GM21825 (cell line): ENCODE measurements around the gene MPZL3.

Experiments
- ATAC-seq: cut with Tn5 transposase; IDR thresholded peaks from one replicate; pipeline ENCODE4 v1.9.1; 2021; ENCODE audit warnings: mild to moderate bottlenecking, moderate library complexity; ENCODE audit not compliant: unreplicated experiment

The MPZL3 gene

DNA sequence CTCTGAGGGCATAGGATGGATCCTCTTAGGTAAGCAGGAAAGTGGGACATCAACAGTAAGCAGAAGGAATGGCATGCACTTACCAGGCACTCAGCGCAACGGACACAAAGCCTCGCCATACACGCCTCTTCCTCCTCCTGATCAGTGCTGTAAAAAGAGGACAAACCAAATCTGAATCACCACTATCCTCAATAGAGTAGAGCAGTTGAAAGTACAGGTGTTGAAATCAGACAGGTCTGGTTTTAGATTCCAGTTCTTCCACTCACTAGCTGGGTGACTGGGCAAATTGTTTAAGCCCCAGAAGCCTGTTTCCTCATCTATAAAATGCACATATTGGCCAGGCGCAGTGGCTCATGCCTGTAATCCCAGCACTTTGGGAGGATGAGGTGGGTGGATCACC, 18.8 kb downstream of the MPZL3 start:
- no peak for ATAC-seq

DNA sequence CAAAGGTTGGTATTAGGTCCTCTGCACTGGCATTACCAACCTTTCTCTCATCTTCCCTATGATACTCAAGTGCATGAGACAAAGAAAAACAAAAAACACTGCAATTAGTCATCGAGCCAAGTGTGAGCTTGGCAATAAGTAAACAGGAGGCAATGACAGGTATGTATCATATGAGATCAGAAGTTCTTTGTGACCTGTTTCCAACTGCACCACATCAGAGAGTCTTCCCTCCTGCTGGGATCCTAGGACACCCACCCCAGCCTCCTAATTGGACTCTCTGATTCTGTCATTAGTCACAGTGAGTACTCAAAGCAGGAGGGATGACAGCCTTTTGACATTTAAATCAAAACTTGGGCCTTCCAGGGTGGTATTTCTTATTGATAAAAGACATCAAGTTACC, 19.5 kb downstream of the MPZL3 start:
- no peak for ATAC-seq

DNA sequence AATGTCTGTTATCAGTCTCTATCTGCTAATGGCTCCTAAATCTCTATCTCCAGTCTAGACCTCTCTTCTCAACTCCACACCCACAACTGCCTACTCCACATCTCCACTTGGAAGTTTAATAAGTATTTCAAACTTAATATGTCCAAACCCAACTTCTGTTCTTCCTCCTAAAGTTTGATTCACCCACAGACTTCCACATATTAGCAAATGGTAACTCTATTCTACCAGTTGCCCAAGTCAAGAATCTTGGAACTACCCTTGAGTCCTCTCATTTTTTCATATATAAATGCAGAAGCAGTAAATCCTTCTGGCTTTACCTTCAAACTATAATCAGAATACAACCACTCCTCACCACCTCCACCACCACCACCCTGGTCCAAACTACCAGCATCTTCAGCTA, 20.7 kb downstream of the MPZL3 start:
- no peak for ATAC-seq

DNA sequence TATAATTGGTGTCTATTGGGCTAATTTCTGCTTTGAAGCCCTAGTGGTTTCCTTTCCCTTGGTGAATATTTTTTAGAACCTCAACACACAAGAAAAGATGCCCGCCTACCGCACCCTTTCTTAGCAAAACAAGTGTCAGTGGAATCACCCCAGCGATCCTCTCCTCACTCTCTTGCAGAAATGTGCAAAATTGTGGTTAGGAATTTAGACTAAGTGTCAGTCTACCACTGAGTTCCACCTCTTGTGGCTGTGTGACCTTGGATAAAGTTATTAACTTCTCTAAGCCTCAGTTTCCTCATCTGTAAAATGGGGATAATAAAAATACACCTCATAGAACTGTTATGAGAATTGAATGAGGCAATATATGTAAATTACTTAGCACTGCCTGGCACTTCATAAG, 22.1 kb downstream of the MPZL3 start:
- ATAC-seq: no peak

DNA sequence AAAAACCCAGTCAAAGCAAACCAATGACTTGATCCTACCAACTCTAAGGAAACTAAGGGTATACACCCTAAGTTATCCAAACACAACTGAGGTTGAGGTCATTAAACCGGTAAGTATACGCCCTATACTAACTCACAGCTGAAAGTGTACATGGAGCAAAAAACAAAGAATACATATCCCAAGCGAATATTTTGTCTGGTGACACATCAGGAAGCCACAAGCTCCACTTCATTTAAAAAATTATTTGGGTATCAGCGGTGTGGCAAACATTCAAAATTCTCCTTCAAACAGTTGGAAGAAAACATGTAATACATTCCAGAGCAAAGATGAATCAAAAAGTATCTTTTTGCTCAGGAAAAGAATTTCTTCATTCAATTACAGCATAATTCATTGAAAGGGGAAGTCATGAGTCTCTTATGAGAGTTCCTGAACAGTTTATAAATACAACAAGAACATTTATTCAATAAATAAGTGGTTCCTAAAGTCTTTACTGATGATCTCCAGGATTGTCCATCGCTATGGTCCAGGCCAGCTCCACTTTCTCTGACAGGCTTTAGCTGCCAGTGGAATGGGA, 22.8 kb downstream of the MPZL3 start:
- no peak for ATAC-seq

DNA sequence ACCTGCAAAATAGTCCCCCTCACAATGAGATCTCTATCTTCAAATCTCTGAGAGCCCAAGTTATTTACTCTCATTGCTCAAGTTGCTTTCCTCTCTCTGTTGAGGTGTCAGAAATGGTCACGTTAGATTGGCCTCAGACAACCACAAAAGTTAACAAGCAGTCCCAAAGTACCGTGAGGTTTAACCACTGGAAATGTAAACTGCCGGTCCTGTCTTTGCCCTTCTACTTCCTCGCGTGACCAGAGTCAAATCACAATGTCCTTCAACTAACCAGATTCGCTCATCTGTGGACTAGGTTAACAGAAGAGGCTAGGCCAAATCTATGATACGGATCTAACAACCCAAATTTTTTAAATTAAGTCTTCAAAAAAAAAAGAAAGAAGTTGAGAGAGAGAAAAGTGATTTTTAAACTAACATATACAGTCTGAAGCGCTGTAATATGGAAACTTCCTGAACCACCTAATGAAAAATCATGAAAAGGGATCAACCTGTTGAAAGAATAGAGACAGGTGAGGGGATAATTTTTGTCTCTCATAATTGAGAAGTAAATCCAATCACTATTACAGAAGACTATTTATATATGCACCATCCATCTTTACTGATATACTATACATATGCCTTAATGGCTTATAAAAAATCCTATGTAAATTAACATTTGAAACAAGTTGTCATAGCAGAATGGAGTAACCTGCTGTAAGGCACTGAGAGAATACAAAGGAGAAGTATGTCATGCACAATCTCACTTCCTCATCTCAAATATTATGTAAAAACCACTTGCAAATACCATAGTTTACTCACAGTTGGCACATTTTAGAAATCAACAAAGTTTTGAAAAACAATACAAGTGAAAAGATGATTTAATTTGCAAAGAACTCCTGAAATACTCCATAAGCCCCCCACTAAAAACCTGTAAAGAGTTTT, 24.0 kb downstream of the MPZL3 start:
- ATAC-seq: peak; percentile 61

DNA sequence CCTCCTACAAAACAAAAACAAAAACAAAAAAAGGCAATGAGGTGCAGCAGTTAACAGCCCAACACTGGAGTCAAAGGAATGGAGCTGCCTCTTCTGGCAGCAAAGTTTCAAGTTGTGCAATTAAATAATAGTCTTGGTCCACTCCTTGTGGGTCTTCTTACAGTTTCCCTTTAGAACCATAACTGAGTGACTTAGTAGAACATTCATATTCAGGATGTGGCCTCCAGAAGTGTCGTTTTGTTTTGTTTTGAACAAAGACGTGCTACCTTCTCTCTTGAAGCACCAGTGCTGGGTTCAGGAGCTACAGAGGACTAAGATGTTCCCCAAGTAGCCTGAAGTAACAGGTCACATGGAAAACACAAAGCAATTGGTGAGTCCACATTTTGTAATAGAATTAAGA, 25.4 kb downstream of the MPZL3 start:
- ATAC-seq: no peak

DNA sequence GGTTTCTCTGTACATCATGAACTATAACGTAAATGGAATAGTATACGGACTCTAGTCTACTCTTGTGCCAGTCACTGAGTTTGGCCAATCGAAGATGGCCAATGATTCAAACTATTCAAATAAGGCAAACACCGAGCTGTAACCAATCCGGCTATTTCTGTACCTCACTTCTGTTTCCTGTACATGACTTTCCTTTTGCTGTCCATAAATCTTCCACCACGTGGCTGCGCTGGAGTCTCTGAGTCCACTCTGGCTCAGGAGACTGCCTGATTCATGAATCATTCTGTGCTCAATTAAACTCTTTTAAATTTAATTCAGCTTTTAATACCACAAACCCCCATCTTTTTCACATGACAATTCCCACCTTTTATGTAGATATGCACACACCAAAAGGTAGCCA, 25.9 kb downstream of the MPZL3 start:
- no peak for ATAC-seq

DNA sequence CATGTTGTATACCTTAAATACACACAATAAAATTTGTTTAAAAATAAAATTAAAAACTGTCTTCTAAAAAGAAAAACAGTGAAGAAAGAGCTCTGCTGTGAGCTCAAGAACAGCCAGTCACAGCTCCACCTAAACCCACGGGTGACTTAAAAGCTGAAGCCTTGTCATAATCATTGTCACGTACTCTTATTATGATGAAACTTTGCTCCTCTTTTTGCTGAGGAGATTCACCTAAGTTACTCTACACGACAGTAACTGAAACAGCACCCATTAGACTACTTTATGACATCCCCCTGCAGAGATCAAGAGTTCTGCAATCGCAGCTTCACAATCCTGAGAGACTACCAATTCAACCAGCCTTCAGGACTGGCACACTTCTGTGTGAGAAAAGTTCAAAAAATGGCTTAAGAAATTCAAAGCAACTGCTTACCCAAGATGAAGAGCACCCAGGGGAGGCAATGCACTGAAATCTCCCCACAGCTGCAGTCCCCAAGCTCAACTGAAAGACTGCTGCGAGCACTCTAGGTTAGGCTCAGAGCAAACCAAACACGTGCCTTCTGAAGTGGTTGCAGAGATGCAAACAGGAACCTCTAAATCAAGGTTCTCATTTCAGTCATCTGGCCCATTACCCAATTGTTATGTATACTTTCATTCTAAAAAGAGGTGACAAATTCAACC, 27.5 kb downstream of the MPZL3 start, which contains the start of gene JAML:
Gene JAML, minus strand, starts transcription at position 501 of the 678 bp plus-strand sequence. CDS start 10,145 bp downstream, outside the sequence.
- ATAC-seq: no peak

DNA sequence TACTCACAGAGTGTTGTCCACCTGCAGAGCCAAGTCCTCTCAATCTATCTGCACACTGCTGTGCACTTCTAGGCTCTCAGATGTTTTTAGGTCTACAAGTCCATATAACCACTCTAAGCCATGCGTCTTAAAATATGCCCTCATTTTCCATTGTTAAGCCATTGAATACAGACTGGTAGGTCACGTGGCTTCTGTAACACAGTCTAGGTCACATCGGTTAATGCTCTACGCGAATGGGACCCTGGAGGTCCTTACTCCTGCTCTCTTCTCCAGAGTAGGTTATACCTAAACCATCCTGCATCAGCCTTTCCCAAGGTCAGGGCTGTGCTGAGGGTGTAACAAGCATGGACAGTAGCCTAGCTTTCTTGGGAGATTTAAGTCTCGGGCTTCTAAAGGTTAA, 28.2 kb downstream of the MPZL3 start:
- no peak for ATAC-seq

DNA sequence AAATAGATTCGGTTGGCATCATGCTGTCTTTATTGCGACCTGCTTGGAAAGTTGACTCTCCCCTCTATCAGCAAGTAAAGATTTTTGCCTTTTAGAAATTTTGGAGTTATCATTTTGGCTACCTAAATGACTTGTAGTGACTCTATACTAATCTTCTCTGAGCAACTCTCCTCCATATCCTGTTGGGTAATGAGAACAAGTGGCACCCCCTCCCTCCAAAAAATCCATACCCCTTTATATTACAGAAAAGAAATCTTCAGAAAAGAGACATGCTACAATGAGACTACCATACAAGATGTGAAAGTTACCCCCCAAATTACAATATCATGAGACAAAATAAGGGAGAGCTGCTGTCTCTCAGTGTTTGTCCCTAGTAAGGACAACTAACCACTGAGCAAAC, 28.6 kb downstream of the MPZL3 start:
- ATAC-seq: no peak

DNA sequence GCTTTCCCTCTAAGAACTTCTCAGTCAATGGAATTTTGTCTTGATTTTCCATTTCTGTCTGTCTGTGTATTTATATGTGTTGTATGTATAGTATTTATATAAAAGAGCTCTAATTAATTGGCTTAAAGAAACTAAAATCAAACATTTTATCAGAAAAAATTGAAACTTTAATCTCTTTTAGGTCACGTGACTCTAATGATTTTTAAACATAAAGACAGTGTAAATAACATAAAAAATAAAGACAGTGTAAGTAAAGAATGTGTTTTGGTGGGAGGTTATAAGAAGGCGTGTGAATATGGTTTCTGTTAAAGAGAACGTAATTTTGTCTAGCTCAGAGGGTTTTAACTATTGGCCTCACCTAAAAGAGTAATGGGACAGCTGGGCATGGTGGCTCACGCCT, 29.7 kb downstream of the MPZL3 start:
- ATAC-seq: no peak

DNA sequence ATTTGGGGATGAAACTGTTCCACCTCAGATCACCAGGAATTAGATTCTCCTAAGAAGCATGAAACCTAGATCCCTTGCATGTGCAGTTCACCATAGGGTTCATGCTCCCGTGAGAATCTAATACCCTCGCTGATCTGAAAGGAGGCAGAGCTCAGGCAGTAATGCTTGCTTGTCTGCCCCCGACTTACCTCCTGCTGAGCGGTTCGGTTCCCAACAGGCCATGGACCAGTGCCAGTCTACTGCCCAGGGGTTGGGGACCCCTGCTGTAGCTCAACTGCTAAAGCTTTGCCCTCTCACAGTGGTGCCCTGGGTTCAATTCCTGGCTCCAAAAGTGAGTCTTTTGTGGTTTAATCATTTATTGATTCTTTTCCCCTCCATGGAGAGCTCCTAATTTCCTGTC, 30.7 kb downstream of the MPZL3 start:
- no peak for ATAC-seq

DNA sequence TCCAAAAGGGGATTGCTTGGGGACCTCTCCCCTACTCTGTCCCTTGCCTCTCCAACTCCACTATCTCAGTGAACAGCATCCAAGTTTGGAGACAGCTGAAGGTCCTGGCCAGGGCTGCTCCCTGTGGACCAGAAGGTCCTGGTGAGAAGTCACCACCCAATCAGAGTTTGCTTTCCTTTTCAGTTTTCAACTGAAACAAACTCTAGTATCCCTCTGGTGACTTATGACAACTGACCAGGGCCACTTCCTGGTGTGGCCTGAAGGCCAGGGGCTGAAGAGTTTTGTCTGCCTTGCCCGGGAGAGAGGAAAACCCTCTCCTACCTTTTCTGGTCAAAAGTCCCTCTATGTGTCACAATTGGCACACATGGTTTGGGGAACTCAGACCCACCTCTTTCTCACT, 32.4 kb downstream of the MPZL3 start:
- no peak for ATAC-seq

DNA sequence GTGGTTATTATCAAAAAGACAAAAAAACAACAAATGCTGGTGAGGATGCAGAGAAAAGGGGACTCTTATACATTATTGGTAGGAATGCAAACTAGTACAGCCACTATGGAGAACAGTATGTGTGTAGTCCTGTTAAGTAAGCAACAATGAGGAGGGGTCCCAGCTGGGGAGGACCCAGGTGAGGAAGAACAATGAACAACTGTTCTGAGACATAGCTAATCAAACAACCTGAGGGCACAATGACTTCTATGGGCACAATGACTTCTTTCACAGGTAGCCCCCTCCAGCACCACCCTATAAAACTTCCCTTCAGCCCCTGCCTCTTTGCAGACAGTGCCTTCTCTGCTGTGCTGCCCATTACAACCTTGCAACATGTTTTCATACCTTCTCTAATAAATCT, 32.9 kb downstream of the MPZL3 start:
- no peak for ATAC-seq

DNA sequence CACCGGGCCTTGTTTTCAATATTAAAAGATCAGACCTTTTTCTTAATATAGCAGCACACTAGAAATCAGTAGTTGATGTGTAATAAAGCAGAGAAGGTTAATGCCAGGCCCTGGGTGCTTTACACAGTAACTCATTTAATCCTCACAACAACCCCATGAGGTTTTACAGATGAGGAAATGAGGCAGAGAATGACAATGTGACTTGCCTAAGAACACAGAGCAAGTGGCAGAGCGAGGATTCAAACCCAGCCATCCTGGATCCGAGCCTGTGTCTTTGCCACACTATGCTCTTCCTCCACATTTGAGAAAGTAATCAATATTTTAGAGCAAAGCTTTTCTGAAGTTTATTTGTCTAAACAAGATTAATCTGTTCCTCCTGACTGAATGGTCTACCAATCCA, 34.6 kb downstream of the MPZL3 start:
- ATAC-seq: no peak

DNA sequence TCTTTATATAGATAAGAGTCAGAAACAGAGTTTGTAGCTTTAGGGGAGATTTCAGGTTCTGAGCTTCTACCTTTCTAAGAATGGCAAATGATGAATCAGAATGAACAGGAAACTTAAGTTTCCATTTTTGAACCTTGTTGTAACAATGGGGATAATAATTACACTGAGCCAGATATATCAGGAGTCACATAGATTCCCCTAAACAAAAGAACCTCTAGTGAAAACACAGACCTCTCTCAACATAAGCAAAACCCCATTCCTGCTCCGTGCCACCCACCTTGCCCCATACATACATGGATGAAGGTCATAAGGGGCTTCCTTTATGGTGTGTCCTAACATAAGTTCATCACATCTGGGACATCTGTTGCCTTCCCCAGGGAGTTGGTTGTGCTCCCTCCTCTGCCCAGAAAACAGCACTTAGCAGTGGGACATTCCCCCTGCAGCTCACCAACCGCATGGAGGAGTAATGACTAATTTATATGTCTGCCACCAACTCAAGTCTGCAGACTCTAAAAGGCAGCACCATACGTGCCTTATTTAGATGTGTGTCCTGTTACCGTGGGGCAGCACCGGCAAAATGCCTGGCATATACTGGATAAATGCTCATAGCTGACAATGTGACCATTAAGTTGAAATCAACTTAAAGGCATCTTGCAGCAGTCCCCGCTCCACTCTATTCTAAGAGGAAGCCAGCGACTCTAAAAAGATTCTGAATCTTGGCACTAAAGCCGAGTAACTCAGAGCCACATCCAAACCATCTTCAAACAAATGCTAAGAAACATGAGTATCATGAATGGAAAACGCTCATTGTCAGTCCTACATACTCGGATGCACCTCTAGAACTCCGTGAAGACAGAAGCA, 35.3 kb downstream of the MPZL3 start:
- ATAC-seq: peak; percentile 58

DNA sequence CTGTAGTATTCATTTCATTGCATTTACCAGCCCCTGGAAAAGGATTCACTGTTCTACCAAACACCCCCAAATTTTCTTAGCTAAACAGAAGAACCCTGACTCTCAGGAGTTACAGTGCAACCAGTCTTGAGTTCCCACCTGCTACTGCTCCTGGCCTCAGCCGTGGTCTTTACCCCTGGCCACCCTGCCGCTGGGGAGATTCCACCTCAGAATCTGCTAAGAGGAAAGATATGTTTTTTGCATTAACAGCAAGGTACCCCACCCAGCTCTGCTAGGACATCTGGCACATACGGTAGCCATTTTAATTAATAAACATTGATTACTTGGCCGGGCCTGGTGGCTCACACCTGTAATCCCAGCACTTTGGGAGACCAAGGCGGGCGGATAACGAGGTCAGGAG, 36.4 kb downstream of the MPZL3 start:
- no peak for ATAC-seq

DNA sequence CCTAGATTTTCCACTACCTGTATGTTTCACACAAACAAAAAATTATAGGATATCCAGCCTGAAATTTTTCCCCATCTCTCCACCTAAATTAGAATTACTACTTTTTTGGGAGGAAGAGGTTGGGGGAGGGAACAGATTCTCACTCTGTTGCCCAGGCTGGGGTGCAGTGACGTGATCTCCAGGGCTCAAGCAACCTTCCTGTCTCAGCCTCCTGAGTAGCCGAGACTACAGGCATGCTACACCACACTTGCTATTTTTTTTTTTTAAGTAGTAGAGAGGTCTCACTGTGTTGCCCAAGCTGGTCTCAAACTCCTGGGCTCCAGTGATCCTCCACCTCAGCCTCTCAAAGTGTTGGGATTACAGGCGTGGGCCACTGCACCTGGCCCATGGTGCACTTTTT, 36.9 kb downstream of the MPZL3 start:
- no peak for ATAC-seq

DNA sequence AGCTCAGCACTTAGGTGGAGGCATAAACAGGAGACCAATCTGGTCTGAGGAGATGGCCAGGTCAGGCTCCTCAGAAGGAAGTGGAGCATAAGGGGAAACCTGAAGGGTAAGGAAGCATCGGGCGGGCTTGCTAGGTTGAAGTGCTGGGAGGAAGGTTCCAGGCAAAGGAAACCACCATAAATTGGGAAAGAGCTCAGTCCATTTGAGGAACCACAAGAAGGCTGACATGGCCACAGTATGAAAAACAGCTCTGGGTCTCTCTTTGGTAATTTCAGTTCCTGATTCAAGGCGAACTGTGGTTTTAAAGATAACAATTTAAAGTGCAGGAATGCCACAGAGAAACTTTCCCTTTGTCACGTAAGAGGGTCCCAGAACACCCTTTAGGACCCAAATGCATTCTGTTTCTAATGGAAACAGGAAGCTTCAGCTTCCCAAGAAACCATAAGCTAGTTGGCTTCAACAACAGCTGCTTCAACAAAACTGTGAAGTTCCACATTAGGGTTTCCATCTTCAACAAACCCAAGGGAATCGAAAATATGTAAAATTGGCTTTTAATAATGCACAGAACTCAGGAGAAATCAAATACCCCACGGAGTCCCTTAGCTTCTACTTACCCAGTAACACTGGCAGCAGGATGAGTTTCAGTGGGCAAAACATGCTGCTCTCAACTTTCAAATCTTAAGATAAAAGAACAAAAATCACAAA, 37.8 kb downstream of the MPZL3 start:
- no peak for ATAC-seq
